Activated gamma-delta T cell treated with Interleukin-2 at 50 U/mL for 16 hours (primary cell): ENCODE data around the gene DNAAF1.
"Not testable (repeated sequence)": the region's sequence is repeated elsewhere in the genome, so short reads cannot be mapped to it uniquely, and the experiment has no call there.

Experiments
- DNase-seq: peaks from one replicate; pipeline ENCODE4 v3.0.0-alpha.2; 2020

DNAAF1 gene

GRCh38 chr16:84186685-84187437, 41.8 kb downstream of the DNAAF1 start, which contains the start of gene TAF1C:
TSS of gene TAF1C (minus strand) at chr16:84187057. CDS start at chr16:84184988, 2,069 bp downstream.
- DNase-seq, result peak; percentile 90

GRCh38 chr16:84190731-84191388, 45.8 kb downstream of the DNAAF1 start, which contains the start of gene ADAD2:
TSS of gene ADAD2 (plus strand) at chr16:84191157. CDS start at chr16:84191231, 74 bp downstream.
- no peak for DNase-seq

- DNase-seq, result no peak
Measured at GRCh38 chr16:84191466-84191865, 46.4 kb downstream of the DNAAF1 start.

GRCh38 chr16:84193480-84193879, 48.4 kb downstream of the DNAAF1 start:
- no peak for DNase-seq

- DNase-seq, result no peak
Measured at GRCh38 chr16:84194018-84194417, 48.9 kb downstream of the DNAAF1 start.

GRCh38 chr16:84194470-84195200, 49.5 kb downstream of the DNAAF1 start:
- DNase-seq, result peak; percentile 49

GRCh38 chr16:84195201-84196093, 50.3 kb downstream of the DNAAF1 start:
- no peak for DNase-seq

GRCh38 chr16:84196101-84196500, 51.0 kb downstream of the DNAAF1 start:
- no peak for DNase-seq

GRCh38 chr16:84196727-84197394, 51.8 kb downstream of the DNAAF1 start:
- DNase-seq, result no peak

- no peak for DNase-seq
Measured at GRCh38 chr16:84197466-84198128, 52.5 kb downstream of the DNAAF1 start.

- DNase-seq, result no peak
Measured at GRCh38 chr16:84198401-84198800, 53.3 kb downstream of the DNAAF1 start.

GRCh38 chr16:84199097-84199496, 54.0 kb downstream of the DNAAF1 start:
- DNase-seq, result no peak

- no peak for DNase-seq
Measured at GRCh38 chr16:84199861-84200260, 54.8 kb downstream of the DNAAF1 start.

- not testable (repeated sequence) for DNase-seq
Measured at GRCh38 chr16:84204551-84204950, 59.4 kb downstream of the DNAAF1 start.

- DNase-seq, result not testable (repeated sequence)
Measured at GRCh38 chr16:84205123-84205522, 60.0 kb downstream of the DNAAF1 start.

GRCh38 chr16:84205976-84206691, 61.0 kb downstream of the DNAAF1 start:
- DNase-seq, result no peak

GRCh38 chr16:84207251-84207650, 62.1 kb downstream of the DNAAF1 start:
- no peak for DNase-seq

GRCh38 chr16:84207879-84208278, 62.8 kb downstream of the DNAAF1 start:
- no peak for DNase-seq

GRCh38 chr16:84209989-84210388, 64.9 kb downstream of the DNAAF1 start:
- DNase-seq, result no peak

- DNase-seq, result no peak
Measured at GRCh38 chr16:84212154-84212553, 67.0 kb downstream of the DNAAF1 start.

GRCh38 chr16:84212631-84213030, 67.5 kb downstream of the DNAAF1 start:
- DNase-seq, result no peak
